Testis (tissue), 2 donors: ENCODE results near the gene TUSC7.

Experiments used
- POLR2A ChIP-seq: fragments of 450-650 bp; IDR thresholded peaks from one replicate; pipeline ENCODE4 v1.6.1; 2017; ENCODE audit warnings: antibody characterized with exemption, mild to moderate bottlenecking, moderate library complexity
- TF ChIP-seq, protein P1 (sequence below), 3 experiments: fragments of 450-650 bp in 2 of 3; fragments of 200-600 bp in 1 of 3; sonication (generic) in 1 of 3; IDR thresholded peaks; one replicate each; pipeline ENCODE4 v1.5.1; 2016 to 2019; ENCODE audit warnings: antibody characterized with exemption in 3 of 3, mild to moderate bottlenecking in 2 of 3, moderate library complexity in 1 of 3

DNA sequence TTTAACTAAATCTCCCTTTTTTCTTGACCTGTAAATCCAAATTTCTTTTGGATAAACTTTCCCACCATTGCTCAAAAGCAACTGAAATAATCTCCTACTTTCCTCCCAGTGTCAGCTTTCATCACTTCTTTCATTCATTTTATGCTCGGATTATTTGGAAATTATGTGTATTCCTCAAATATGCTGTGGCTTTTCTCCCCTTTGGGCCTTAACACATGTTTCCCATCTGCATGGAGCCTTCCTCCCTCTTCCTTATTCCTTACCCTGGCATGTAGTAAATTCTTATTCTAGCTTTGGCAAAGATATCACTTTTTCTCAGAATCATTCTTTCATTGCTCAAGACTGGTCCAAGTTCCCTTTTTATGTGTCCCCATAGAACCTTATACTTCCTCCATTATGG is 41.8 kb upstream of the TUSC7 start:
- TF ChIP-seq, protein P1, sequence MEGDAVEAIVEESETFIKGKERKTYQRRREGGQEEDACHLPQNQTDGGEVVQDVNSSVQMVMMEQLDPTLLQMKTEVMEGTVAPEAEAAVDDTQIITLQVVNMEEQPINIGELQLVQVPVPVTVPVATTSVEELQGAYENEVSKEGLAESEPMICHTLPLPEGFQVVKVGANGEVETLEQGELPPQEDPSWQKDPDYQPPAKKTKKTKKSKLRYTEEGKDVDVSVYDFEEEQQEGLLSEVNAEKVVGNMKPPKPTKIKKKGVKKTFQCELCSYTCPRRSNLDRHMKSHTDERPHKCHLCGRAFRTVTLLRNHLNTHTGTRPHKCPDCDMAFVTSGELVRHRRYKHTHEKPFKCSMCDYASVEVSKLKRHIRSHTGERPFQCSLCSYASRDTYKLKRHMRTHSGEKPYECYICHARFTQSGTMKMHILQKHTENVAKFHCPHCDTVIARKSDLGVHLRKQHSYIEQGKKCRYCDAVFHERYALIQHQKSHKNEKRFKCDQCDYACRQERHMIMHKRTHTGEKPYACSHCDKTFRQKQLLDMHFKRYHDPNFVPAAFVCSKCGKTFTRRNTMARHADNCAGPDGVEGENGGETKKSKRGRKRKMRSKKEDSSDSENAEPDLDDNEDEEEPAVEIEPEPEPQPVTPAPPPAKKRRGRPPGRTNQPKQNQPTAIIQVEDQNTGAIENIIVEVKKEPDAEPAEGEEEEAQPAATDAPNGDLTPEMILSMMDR (IDR thresholded peaks at IDR 0.05), result no peak
- no peak for TF ChIP-seq POLR2A
